Stimulated activated CD4-positive, alpha-beta T cell treated with anti-CD3 and anti-CD28 coated beads, Interleukin-4, amount 100 ng/mL, for 24 hours (primary cell): ENCODE data around the gene XIRP2.

Source experiments
- DNase-seq: peaks from one replicate; pipeline ENCODE4 v3.0.0-alpha.2; 2020

The XIRP2 gene

DNA sequence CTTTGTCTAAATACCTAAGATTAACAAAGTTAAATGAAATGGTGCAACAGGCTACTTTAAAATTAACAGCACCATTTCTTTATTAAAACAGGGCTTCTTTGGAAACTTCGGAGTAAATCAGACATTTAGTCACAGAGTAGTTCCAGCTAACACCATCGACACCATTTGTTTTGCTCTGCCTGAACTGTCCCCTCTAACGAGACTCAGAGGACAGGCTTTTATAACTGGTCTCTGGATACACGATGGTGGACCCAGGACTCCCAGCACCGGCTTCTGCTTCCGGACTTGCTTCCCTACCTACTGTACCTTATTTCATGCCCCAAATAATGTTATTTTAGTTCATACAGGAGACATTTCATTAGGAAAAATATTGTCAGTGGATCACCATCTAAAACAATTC, 252.1 kb downstream of the XIRP2 start:
- no peak for DNase-seq

DNA sequence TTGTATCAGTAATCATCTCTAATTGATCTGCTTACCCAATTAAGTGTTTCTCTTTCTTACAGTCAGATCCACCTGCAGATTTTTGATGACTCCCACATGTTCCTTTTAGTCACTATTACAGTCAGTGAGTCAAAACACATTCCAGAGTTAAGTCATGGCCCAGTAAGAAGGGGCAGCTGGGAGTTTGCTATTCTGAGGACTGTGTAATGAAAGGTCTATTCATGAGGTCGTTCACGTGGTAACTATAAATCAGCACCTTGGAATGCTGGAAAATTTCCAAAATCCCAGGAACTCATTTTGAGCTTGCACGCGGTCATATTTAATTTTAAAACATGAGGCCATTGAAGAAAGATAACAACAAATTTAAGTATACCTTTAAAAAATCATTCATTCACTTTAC, 252.5 kb downstream of the XIRP2 start:
- DNase-seq = no peak

GRCh38 chr2:167142554-167142953, 254.3 kb downstream of the XIRP2 start:
- no peak for DNase-seq

DNA sequence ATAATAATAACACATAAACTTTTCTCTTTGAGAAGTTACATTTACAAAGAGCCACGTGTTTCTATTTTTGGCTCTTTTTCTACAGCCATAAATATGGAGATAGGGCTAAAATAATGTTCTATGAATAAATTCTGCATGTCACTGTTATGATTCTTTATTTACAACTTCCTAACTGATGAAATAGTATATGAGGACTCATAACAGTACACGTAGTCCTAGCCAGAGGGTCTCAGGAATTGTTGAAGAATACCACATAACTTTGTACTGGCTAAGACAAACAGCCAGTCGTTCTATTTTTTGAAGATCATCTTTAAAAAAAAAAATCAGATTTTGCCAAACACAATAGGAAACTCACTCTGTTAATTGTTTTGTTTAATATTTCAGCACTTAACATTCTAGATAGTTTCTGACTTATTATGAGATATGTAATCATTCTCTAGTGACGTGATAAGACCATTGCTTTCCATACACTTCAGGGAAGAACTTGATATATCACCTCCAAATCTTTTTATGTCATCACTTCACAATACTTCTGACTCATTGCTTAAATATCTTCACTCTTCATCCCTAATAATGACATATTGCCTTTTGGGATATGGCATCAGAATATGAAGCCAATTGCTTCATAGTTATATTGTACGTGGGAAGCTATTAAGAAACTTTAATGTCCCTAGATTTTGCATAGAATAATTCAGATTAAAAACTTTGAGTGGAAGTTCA, 256.1 kb downstream of the XIRP2 start:
- DNase-seq = no peak

DNA sequence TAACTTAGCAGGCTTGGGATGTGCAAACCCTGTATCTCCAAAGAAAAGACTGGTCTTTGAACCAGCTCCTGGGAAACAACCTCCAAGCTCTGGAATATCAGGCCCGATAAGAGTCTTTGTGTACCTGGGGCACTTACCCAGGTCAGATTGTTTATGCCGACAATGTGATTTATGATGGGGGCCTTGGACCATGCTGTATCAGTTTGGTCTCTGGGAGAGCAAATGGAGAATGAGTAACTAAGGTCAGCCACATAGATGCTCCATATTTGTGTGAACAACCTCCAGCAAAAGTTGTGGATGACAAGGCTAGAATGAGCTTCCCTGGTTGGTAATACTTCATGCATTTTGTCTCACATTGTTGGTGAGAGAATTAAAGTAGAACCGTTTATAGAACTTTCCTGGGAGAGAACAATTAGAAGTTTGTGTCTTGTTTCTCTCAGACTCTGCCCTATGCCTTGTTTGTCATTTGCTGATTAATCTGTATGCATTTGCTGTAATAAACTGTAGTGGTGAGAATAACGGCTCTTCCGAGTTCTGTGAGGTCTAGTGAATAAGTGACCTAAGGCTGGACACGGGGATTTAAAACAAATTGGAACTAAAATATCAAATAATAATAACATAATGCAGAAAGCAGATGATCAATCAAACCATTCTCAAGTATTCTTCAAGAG, 259.1 kb downstream of the XIRP2 start:
- DNase-seq = no peak

DNA sequence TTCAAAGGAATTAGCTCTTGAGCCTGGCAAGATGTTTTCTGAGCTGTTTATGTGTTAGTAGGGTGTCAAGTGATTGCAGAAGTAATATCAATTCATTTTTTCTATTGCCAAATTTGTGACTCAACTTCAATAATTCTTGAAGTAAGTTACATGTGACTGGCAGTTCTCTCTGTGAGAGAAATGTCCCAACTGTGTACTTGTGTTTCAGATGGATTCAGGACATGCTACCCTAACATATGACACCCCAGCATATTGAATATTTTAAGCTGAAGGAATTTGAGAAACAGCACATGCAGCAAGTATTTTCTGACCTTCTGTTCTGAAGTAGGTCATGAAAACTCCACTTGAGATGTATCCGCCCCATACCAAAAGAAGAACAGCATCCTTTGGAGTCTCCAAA, 263.6 kb downstream of the XIRP2 start:
- DNase-seq = no peak

- no peak for DNase-seq
These were observed 269.2 kb downstream of the XIRP2 start for GRCh38 chr2:167157523-167157922.

- DNase-seq = no peak
These were observed 288.9 kb downstream of the XIRP2 start for GRCh38 chr2:167177196-167177595.

DNA sequence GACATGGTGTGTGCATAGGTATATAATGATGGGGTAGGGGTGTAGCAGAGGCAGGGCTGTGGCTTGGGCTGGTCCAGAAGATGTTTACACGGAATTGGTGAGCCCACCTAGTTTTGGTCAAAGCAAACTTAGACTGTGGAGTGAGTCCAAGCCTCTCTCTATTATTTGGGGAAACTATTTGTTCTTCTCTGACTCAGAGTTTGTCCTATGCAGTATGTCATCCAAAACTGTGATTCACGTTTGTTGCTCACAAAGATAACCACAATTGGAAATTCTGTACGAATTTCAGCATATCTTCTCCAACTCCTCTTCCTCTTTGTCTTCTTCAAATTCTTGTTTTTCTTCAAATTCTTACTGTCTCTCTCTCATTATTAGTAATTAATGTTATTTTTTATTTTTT, 292.9 kb downstream of the XIRP2 start:
- DNase-seq = no peak

- no peak for DNase-seq
These were observed 293.4 kb downstream of the XIRP2 start for GRCh38 chr2:167181688-167182087.

DNA sequence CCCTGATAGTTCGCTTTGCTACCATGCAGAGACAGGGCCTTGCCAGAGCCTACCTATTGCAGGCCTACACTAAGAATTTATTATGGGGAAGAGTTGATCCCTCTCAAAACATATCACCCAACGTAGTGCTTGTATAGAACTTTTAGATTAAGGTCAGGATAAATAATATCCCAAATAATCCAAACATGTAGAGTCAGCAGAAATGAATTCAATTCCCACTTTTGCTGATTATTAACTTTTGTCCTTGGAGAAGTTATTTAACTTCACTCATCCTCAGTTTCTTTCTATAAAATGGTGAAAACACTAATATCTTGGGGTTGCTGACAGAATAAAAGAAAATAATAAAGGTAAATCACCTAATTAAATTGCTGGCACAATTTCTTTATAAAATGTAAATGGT, 294.1 kb downstream of the XIRP2 start:
- DNase-seq = no peak

DNA sequence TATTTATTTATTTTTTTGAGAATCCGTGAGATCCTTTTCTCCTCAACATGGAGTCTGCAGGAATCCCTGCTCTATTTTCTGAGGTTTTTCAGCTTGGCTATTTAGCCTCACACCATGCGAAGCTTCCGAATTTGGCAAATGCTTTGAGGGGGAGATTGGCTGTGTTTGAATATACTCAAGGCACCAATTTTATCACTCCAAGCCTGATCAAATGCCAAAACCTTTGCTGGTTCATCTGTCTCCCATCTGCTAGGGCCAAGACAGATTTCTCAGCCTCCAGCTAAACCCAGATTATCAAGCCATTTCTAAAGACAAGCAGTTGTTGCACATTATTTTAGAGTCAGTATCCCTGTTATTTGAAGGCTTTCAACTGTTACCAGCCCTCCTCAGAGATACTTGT, 295.7 kb downstream of the XIRP2 start:
- no peak for DNase-seq

DNA sequence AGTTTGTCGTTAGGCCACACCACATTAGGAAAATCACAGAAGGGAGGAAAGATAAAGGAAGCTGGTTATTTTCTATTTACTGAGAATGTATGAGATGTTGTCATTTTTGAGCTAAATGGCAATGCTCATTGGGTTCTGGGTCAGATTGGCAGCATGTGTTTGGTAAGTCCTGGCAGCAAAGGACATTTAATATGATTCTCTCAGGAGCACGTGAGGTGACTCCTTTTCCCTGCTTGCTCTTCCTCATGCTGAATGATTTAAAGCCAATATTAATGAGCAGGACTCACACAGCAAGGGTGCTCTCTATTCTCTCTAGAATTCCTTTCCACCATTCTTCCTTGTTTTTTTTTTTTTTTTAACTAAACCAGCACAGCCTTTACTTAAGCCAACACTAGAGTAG, 298.2 kb downstream of the XIRP2 start:
- no peak for DNase-seq

- DNase-seq = no peak
These were observed 298.9 kb downstream of the XIRP2 start for GRCh38 chr2:167187049-167187727.

GRCh38 chr2:167187978-167188967, 300.0 kb downstream of the XIRP2 start:
- DNase-seq = no peak

GRCh38 chr2:167190053-167190452, 301.8 kb downstream of the XIRP2 start:
- no peak for DNase-seq

DNA sequence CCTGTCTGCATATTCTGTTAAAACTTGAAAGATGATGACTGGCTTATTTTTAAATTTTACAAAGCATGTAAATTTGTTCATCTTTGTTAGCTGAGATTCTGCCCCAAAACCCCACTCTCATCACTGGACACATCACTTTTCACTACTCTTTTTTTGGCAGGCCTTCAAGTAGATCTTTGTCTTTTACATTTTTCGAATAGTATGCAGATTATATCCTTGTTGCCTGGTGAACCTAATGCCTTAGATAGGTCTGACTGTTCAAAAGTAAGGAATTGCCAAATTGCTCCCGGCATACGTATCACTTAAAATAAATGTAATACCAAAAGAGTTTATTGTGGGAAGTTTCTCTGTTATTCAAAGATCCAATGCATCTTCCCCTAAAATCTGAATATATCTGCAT, 303.3 kb downstream of the XIRP2 start:
- DNase-seq = no peak

DNA sequence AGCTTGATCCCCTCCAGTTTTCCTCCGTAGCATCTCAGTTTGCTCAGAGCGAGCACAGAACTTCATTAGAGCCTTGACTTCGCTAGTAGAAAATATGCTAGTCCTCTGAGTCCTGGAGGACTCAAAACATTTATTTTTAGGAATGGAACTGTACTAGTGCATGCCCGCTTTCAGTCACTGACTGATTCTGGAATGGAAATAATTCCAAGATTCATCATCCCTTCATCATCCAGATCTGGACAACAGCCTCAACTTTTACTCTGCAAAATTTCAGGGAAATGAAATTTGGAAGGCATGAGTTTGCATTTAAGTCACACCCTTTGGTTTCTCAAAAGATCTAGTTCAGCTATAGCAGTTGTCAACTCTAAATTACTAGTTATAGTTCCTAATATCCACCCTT, 304.6 kb downstream of the XIRP2 start:
- DNase-seq = no peak

- no peak for DNase-seq
These were observed 308.4 kb downstream of the XIRP2 start for GRCh38 chr2:167196461-167197252.

DNA sequence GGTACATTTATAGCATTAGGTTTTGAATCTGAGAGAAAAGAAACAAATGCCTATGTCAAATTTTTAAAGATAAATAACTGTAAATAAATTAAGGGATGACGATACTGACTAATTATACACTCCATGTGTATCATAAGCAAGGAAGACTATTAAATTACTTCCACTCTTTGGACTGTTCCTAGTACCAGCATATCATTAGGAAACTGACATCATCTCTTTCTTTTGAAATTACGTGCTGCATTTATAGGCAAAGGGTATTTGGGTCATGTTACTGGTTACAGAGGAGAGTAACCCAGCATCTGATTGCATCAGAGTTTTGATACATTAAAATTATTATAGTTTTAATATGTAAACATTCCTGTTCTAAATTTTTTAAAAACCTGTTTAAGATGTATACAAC, 309.7 kb downstream of the XIRP2 start:
- DNase-seq = no peak

- no peak for DNase-seq
These were observed 310.3 kb downstream of the XIRP2 start for GRCh38 chr2:167198576-167198975.

DNA sequence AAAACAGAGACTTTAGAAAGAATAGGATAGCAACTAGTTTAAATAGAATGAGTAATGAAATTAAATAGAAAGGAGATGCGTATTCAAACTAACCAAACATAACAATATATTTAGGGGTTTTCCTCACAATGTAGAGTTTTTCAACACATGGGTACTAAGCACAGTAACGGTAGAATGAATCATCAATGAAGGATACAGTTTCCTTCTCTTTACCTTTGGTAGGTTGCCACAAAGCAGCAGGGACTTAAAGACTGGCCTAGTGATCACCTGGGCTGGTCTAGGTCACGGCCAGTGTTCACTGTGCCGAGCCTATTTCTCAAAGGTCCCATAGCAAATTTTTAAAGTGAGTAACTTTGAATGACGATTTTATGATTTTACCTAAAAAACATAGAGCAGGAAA, 311.7 kb downstream of the XIRP2 start:
- DNase-seq = no peak
